Measurements from ENCODE around the gene SPDYE8.
"Not testable (repeated sequence)": the region's sequence is repeated elsewhere in the genome, so short reads cannot be mapped to it uniquely, and the experiment has no call there.

The SPDYE8 gene, protein sequence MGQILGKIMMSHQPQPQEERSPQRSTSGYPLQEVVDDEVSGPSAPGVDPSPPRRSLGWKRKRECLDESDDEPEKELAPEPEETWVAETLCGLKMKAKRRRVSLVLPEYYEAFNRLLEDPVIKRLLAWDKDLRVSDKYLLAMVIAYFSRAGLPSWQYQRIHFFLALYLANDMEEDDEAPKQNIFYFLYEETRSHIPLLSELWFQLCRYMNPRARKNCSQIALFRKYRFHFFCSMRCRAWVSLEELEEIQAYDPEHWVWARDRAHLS
- 0 reads per million in 4 donors for total RNA-seq

DNA sequence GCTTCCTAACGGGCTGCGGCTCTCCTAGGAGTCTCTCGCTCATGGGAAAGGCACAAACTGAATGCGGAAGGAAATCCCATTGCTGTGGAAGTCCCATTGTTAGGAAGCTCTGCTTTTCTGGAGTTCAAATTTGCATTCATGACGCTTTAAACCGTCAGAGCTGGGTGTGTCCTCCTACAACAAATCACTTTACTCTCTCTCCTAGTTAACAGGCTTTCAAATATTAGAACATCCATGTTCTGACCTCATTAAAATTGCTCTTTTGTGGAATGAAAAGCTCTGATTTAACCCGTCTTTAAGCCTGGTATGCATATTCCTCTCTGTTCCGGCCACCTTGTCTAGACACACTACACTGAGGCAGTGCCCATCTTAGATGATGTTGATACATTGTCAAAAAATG, at the start of gene SPDYE8:
Gene SPDYE8 (minus strand): TSS at position 101 of the 400 bp plus-strand sequence. CDS start 1,800 bp downstream, outside the sequence.
- not testable (repeated sequence) for DNase-seq

DNA sequence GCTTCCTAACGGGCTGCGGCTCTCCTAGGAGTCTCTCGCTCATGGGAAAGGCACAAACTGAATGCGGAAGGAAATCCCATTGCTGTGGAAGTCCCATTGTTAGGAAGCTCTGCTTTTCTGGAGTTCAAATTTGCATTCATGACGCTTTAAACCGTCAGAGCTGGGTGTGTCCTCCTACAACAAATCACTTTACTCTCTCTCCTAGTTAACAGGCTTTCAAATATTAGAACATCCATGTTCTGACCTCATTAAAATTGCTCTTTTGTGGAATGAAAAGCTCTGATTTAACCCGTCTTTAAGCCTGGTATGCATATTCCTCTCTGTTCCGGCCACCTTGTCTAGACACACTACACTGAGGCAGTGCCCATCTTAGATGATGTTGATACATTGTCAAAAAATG, 28.2 kb upstream of the SPDYE8 start, which contains the start of gene SPDYE11:
Gene SPDYE11 (minus strand): TSS at position 101 of the 400 bp plus-strand sequence. CDS start 1,800 bp downstream, outside the sequence.
- not testable (repeated sequence) for DNase-seq

DNA sequence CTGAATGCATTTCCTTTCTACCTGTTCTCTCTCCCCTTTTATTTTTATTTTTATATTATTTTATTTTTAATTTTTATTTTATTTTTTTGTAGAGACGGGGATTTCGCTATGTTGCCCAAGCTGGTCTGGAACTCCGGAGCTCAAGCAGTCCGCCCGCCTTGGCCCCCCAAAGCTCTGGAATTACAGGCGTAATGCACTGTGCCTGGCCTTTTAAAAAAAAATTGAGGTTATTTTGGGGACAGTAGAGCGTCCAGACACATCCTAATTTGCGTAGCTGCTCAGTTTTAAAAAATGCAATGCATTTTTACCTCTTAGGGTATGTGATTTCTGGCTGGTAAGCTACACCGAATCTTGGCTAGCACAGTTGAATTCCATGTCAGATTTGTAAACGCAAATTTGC, 23.1 kb downstream of the SPDYE8 start:
- DNase-seq = not testable (repeated sequence)

DNA sequence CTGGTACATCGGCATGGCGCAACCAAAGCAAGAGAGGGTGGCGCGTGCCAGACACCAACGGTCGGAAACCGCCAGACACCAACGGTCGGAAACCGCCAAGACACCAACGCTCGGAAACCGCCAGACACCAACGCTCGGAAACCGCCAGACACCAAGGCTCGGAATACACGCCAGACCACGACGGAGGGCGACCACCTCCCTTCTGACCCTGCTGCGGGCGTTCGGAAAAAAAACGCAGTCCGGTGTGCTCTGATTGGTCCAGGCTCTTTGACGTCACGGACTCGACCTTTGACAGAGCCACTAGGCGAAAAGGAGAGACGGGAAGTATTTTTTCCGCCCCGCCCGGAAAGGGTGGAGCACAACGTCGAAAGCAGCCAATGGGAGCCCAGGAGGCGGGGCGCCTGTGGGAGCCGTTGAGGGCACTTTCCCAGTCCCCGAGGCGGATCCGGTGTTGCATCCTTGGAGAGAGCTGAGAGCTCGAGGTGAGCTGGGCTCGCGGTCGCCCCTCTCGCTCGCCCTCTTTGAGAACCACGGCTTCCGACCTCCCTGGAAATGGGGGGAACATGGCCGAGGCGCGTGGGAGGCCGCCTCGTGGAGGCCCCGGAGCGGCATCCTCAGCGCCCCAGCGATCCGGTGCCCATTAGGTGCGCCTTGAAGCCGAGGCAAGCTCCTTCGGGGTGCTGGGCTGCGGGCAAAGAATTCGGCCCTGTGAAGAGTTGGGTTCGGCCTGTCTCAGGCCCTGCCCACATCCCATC, 23.7 kb downstream of the SPDYE8 start:
- peak; percentile 80 to 95 (median 83) for DNase-seq

DNA sequence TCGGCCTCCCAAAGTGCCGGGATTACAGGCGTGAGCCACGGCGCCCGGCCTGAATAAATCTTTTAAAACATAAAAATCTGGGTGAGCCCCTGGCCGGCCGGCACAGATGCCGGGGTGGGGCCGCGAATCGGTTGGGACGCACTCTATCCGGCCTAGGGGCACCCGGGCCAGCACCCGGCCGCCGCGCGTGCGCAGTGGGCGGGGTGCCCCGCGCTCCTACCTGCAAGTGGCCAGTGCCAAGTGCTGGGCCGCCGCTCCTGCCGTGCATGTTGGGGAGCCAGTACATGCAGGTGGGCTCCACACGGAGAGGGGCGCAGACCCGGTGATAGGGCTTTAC, 24.2 kb downstream of the SPDYE8 start:
- DNase-seq = peak in 4 of 5 donors; percentile 55 to 77 (median 61)

DNA sequence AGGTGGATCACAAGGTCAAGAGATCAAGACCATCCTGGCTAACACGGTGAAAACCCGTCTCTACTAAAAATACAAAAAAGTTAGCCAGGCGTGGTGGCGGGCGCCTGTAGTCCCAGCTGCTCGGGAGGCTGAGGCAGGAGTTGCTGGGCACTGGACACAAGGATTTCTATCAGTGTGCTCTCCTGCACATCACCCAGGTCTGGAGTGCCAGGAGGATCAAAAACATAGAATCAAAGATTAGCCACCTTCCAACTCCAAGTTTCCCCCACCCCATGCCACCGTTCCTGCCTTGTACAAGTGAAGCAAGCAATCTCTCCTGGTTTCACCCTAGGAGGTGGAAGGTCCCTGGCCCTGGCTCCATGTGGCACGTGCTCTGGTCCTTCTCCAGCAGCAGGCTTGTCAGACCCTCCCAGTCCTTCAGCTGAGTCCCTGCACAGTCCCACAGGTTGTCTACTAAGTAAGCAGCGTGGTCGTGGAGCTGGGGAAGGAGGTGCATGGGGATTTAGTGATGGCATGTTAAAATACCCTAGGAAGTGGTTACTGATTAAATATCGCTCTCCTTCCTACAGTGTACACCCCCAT, 31.6 kb downstream of the SPDYE8 start:
- not testable (repeated sequence) for DNase-seq

DNA sequence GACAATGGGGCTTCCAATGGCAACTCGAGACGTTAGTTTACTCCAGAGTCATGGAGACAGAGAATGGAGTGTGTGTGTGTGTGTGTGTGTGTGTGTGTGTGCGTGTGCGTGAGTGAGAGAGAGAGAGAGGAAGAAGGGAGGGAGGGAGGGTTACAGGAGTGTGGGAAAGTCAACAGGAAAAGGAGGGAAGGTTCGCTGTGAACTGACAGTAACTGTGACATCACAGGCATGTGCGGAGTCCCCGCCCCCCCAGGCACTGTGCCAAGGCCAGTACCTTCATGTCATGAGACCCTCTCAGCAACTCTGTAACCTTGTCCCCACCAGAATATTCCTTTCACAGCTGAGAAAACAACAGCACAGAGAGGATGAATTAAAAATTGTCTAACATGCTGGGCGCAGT, 32.1 kb downstream of the SPDYE8 start:
- not testable (repeated sequence) for DNase-seq

DNA sequence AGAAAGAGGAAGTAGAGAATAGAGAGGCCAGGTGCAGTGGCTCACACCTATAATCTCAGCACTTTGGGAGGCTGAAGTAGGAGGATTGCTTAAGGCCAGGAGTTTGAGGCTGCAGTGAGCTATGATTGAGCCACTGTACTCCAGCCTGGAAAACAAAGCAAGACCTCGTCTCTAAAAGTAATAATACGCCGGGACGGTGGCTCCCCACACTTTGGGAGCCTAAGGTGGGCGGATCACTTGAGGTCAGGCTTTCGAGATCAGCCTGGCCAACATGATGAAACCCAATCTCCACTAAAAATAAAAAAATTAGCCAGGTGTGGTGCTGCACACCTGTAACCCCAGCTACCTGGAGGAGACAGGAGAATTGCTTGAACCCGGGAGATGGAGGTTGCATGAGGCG, 34.1 kb downstream of the SPDYE8 start:
- not testable (repeated sequence) for DNase-seq

DNA sequence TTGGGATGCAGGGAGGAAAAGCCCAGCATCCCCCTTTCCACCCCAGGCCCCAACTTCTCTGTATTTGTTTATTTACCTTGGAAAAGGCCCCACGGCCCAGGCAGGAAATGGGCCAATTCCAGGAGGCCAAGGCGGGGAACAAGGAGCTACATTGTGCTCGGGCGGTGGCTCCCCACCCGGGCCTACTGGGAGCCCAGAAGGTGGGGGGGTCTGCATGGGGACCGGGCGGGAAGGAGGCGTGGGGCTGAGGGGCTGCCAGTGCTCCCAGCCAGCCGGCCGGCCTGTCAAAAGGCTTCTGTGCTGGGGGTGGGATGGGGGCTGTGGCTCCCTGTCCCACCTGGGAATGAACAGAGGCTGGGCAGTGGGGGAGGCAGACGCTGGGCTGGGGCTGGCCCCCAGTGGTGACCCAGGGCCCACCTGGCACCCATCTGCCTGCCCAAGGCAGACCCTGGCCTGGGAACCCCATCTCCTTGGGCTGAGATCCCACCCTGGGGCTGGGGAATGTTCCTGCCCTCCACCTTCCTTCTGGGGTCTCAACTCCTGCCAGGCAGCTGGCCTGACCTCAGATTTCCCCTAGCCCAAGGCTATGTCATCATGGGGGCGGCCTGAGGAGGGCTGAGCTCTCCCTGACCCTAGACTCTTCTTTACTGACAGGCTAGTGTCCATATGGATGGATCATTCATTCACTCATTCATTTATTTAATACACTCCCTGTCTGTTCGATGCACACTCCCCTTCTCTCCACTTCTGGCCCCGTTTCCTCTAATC, 39.2 kb downstream of the SPDYE8 start:
- DNase-seq = not testable (repeated sequence)

DNA sequence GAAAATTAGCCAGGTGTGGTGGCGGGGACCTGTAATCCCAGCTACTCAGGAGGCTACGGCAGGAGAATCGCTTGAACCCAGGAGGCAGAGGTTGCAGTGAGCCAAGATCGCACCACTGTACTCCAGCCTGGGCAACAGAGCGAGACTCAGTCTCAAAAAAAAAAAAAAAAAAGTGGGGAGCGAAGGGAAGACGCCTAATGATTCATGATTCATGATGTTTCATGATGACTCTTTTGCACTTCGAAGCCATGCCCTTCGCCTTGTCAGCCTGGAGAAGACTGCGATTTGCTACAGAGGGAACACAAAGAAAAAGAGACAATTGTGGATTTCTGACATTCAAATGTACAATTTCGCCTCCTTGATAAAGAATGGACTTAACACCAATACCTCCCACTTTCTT, 47.5 kb downstream of the SPDYE8 start:
- DNase-seq = not testable (repeated sequence)

DNA sequence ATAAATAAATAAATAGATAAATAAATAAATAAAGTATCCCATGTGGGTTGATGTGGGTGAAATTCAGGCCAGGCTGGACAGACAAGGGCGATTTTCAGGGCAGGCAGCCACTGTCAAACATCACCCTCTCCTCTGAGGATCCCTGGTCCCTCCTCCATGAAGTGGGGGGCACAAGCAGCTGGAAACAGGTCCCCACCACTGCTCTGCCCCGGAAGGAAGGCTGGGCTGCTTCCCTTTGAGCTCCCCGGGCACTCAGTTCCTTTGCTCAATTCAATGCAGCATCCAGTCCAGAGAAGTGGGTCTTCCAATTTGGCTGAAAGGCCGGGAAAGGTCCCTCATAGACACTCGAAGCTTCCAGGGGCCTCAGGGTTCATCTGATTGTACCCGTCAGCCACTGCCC, 49.2 kb downstream of the SPDYE8 start:
- DNase-seq = not testable (repeated sequence)

DNA sequence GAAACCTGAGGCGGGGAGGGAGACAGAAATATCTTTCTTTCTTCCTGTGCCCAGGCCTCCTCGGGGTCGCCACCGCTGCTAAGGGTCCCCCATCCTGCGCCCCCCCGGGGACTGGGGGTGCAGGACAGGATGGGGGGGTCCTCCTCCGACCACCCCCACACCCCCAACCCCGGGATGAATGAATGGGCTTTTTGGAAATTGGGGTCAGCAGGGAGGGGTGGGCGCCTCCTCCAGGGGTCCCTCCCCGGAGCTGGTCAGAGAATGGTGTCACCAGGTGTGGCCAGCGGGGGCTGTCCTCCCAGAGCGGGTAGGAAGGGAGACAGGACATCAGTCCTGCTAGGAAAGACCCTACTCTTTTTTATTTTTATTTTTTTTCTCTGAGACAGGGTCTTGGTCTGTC, 53.1 kb downstream of the SPDYE8 start:
- not testable (repeated sequence) for DNase-seq

DNA sequence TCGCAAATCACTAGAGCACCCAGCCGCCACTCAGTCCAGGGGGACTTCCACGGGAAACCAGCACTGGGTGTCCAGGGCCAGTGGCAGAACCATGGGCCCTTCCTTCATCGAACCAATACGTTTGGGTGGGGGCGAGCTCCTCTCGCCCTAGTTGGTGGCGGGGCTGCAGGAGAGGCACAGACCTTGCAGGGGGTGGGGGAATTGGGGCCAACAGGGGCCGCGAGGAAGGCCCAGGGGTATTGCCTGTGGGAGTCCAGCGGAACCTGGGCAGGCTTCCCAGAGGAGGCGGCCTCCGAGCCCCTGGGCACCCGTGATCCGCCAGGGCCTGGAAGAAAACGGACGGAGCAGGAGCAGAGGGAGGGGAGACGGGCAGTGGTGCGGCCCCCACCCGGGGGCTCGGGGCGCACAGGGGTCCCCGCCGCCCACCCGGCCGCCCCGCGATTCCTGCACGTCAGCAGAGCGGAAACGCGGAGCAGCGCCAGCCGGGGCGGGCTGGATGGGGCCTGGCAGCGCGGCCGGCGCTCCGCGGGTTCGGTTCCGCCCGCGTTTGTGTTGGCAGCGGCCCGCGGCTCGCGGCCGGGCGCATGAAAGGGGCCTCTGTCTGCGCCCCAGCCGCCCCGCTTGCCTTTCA, 53.8 kb downstream of the SPDYE8 start:
- not testable (repeated sequence) for DNase-seq

DNA sequence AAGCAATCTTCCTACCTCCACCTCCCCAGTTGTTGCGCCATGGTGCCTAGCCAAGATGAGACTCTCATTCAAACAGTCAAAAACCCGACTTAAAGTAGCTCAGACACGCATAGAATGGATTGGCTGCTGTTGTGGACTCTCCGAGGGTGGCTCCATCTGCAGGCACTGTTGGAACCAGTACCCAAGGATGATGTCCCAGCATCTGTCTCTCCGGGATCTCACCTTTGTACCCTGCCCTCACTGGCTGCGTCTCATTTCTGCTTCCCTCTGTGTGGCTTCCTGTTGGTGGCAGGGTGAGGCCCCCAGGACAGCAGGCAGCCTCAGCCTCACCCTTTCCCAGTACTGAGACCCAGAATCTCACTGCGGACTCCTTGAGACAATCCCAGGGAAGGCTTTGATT, 54.8 kb downstream of the SPDYE8 start:
- DNase-seq = not testable (repeated sequence)

DNA sequence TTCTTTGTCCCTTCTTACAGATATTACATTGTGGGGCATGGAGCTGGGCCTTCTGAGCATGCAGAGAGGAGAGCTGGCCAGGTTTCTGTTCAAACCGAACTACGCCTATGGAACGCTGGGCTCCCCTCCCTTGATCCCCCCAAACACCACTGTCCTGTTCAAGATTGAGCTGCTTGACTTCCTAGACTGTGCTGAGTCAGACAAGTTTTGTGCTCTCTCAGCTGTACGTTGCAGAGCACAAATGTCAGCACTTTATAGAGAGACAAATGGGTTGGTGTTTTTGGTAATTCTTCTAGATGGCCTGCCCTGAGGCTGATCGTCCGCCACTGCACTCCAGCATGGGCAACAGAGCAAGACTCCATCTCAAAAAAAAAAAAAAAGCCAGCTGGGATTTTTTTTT, 58.1 kb downstream of the SPDYE8 start:
- DNase-seq = not testable (repeated sequence)

All from T-helper 1 cell (primary cell).